ENCODE data around the gene EEF1AKMT3.

The EEF1AKMT3 gene

DNA sequence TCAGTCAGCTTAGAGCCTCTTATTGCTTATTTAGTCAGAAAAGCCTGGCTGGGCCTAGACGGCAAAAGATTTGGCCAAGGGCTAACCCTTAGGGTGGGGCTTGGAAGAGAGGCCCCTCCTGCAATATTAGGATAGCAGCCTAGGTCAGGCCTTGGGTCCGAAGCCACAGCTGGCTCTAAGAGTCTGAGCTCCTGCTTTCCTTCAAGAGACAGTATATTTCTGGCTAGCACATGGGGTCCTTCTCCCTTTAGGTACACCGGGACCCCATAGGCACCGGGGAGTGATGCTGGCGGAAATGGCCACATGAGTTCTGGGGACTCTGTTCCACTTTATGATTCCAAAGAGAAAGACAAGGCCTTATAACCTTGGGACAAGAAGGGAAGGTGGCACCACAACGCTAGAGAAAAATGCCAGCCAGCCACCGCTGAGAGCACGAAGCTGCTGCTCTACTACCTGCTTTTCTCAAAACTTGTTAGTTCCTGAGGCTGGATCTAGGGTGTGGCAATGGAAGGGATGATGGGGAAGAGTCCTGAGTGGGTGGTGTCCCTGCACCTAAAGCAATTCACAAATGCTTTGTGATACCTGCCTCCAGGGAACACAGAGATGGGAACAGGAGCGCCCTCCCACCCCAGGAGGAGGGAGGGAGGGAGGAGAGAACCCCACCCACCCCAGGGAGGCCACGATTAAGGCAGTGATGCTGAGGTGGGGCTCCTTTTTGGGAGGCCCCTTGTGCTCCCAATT is 49.2 kb downstream of the EEF1AKMT3 start:
- Histone ChIP-seq H3K4me3 (no peak overlapping the region), H3K36me3 (replicated peaks) (peaks cover 43% of the 10 kb centered on the region), H3K4me1 (no peaks in the 10 kb centered on the region), H3K9me3 (no peaks in the 10 kb centered on the region), H3K27me3 (ENCODE audit: low read depth) (no peaks in the 10 kb centered on the region)
- no peak for DNase-seq (ENCODE audit: low spot score in 2 of 2)
- in situ Hi-C loops (cut with MboI; ENCODE audit: low sequenced_read_pairs): no loop called here

DNA sequence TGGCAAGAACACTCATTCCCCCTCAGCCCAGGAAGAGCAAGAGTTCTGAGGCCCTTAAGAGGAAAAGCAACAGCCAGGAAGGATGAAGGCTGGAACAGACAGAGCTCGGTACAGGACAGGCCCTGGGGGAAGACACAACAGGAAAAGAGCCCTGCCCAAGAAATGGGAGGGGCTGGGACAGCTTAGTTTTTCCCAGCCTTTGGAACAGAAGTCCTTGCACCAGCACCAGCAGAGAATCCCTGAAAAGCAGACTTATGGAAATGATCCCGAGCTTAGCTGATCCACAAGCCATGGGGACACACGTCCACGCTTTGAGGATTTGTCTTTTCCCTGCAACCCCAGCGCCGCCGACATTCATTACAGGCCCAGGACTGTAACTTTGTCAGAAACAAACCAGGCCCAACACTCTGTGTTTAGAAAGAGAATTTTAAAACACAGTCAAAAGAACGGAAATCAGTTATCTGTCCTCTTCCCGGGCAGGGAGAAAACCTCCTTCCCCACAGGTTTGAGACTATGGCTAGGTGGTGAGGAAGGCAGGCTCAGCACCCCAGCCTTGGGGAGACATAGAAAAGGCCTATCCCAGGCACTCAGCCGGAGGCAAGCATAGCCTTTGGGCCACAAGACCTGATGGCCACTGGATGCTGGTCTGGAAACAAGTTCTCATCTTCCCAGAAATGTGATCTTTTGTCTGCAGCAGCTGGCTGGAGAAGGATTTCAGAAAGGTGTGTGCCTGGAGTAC is 50.1 kb downstream of the EEF1AKMT3 start:
- Histone ChIP-seq H3K9me3 (no peaks in the 10 kb centered on the region), H3K27me3 (ENCODE audit: low read depth) (no peaks in the 10 kb centered on the region), H3K4me3 (no peak overlapping the region), H3K36me3 (replicated peaks) (peaks cover 52% of the 10 kb centered on the region), H3K4me1 (no peaks in the 10 kb centered on the region)
- in situ Hi-C loops (cut with MboI; ENCODE audit: low sequenced_read_pairs): no loop called here
- DNase-seq (ENCODE audit: low spot score in 2 of 2): no peak

DNA sequence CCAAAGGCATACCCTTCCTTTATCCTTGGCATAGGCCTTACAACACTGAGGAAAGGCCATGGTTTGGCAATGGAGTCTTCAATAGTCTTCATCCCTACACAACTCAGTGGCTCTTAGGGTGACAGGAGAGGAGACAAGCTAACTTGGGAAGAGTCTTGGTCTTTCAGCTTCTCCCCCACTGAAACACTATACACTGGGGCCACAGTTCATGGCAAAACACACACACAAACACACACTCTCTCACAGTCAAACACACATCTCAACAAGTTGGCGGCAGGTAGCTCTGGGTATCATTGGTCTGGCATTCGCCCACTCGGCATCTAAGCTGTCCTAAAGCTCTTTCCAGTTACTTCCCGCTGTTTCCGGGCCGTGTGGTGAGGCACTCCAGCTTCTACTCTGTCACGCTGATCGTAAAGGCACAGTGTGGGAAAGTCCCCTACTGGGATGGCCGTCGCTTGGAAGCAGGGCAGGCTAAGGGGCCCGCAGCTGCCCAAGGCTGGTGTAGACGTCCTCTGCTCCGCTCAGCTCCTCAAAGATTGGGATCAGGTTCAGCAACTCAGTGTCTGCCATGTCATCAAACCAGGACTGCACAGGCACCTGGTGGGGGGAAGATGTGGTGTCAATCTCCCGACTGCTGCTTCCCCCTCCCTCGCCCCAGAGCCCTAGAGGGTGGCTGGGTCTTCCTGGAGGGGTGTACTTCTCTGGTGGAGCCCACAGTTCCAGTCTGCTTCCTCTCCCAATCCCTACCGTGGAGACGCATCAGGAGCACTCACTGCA is 50.9 kb downstream of the EEF1AKMT3 start:
- H3K36me3 ChIP-seq (replicated peaks): peaks cover 58% of the 10 kb centered on the region
- in situ Hi-C loops (cut with MboI; ENCODE audit: low sequenced_read_pairs): no loop called here

DNA sequence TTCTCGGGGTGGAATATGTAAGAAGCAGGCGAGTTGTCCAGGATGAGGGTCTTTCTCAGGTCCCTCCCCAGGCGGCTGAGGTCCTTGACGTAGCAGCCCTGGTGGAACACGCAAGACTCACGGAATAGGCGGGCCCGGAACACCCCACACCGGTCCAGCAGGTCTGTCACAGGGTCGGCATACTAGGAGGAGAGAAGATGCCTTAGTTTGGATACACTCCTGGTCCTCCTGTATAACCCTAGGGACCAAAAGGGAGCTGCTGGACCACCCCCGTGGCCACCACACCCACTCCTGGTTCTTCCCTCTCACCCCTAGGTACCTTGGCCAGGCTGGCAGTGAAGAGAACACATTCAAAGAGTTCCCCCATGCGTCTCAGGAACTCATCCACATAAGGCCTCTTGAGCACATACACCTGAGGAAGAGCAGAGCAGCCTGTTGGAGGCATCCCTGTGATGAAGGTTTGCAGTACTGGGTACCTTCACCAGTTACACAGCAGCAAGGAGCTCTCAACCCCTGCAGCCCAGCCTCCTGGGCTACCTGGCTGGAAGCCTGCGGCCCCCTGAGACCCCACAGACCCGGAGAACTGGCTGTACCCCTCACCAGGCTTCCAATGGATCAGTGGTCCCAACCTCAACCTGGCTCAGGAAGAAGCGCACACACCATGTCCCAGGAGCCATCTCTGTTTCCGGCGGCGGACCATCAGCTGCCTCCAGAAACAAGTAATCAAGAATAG is 51.7 kb downstream of the EEF1AKMT3 start:
- Histone ChIP-seq H3K9me3 (no peaks in the 10 kb centered on the region), H3K4me3 (no peak overlapping the region), H3K27me3 (ENCODE audit: low read depth) (no peaks in the 10 kb centered on the region), H3K4me1 (no peaks in the 10 kb centered on the region), H3K36me3 (replicated peaks) (peaks cover 65% of the 10 kb centered on the region)
- in situ Hi-C loops (cut with MboI; ENCODE audit: low sequenced_read_pairs): no loop called here
- no peak for DNase-seq (ENCODE audit: low spot score in 2 of 2)

More for the DNA sequence above, 50.9 kb downstream of the EEF1AKMT3 start:
- Histone ChIP-seq H3K4me1 (no peaks in the 10 kb centered on the region), H3K9me3 (no peaks in the 10 kb centered on the region), H3K27me3 (ENCODE audit: low read depth) (no peaks in the 10 kb centered on the region), H3K4me3 (no peak overlapping the region)
- no peak for DNase-seq (ENCODE audit: low spot score in 2 of 2)

DNA sequence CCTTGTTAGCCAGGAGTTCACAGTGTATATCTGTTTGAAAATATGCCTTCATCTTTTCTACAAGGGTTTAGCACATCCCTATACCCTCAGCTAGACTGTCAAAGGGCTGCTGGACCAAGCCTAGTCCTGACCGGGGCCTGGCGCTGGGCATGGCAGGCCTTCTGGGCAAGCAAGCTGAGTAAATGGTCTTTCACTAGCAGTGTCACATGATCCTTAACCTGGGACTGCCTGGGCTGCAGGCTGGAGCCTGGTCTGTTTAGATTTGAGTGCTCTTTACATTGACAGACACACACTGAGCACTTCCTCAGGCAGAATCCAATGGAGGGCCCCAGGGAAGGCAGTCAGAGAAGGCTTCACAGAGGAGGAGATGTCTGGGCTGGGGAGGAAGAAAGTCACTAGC is 53.0 kb downstream of the EEF1AKMT3 start:
- H3K27me3 ChIP-seq (ENCODE audit: low read depth): no peaks in the 10 kb centered on the region
- no peaks in the 10 kb centered on the region for H3K4me1 ChIP-seq
- H3K4me3 ChIP-seq: no peak overlapping the region
- peaks cover 69% of the 10 kb centered on the region for H3K36me3 ChIP-seq (replicated peaks)
- in situ Hi-C loops (cut with MboI; ENCODE audit: low sequenced_read_pairs): no loop called here
- H3K9me3 ChIP-seq: no peaks in the 10 kb centered on the region
- no peak for DNase-seq (ENCODE audit: low spot score in 2 of 2)

DNA sequence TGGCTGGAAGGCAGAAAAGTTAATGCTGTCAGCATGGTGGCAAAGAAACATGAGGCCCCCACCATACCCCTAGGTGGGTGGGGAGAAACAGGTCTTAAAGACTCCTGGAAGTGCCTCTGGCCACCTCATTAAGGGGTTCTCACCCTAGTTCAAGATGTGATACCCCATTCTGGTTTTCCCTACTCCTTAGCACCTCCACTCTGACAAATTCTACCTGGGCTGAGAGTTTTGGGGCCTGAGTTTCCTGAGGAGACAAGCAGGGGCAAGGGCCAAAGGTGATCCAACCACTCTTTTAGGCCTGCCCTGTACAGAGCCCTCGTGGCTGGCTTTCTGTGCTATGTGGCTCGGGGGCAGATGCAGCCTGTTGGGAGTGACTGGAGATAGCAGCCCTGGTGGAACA is 54.0 kb downstream of the EEF1AKMT3 start:
- no peak for DNase-seq (ENCODE audit: low spot score in 2 of 2)
- Histone ChIP-seq H3K36me3 (replicated peaks) (peaks cover 69% of the 10 kb centered on the region), H3K4me1 (no peaks in the 10 kb centered on the region), H3K4me3 (no peak overlapping the region), H3K9me3 (no peaks in the 10 kb centered on the region), H3K27me3 (ENCODE audit: low read depth) (no peaks in the 10 kb centered on the region)
- in situ Hi-C loops (cut with MboI; ENCODE audit: low sequenced_read_pairs): no loop called here

DNA sequence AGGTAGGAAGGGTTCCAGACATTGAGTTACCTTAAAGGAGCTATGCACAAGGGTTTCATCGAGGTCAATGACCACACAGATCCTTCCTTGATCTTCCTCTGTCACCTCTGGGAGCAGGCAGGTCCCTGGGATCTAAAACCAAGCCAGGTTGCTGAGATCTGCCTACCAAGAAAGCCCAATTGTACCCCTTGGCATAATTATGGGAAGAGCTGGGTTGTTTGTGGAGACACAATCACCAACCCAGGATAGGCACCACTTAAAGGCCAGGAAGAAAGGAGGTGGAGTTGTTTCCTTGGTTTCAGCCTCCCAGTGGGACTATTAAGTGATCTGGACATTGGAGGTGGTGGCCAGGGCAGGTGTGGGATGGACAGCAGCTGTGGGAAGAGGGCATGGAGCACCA is 54.6 kb downstream of the EEF1AKMT3 start:
- H3K9me3 ChIP-seq: no peaks in the 10 kb centered on the region
- peaks cover 69% of the 10 kb centered on the region for H3K36me3 ChIP-seq (replicated peaks)
- in situ Hi-C loops (cut with MboI; ENCODE audit: low sequenced_read_pairs): no loop called here
- no peaks in the 10 kb centered on the region for H3K27me3 ChIP-seq (ENCODE audit: low read depth)
- no peak for DNase-seq (ENCODE audit: low spot score in 2 of 2)
- no peaks in the 10 kb centered on the region for H3K4me1 ChIP-seq
- H3K4me3 ChIP-seq: no peak overlapping the region

DNA sequence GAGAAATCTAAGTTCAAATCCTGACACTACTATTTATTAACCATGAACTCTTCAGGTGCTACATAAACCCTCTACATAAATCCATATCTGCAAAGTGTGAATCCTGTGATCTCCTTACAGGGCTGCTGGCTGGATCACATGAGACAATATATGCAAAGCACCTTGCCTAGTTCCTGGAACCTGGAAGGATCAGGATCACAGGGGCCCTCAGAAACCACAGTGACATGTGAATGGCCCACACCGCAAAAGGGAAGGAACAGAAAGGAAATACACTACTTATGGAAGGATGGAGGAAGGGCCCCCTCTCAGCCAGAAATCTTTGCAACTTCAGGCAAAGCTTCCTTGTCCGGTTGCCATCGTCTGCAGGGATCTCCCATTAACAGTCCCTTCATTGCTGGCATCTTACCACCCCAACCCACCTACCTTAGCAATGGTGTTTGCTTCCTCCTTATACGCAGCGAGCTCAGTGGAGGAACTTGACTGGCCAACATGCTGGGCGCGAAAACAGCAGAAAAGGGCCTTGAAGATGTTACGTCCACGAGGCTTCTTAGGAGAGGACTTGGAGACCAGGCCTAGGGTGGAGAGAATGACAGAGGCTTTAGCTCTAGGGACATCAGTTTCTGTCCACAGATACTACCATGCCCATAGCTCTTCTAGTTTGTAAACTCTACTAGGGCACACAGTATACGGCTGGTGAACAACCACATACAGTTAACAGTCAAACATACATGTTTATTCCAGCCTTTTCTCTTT is 56.8 kb downstream of the EEF1AKMT3 start:
- no peak overlapping the region for H3K4me3 ChIP-seq
- no peaks in the 10 kb centered on the region for H3K9me3 ChIP-seq
- H3K27me3 ChIP-seq (ENCODE audit: low read depth): no peaks in the 10 kb centered on the region
- no peak for DNase-seq (ENCODE audit: low spot score in 2 of 2)
- no peaks in the 10 kb centered on the region for H3K4me1 ChIP-seq
- in situ Hi-C loops (cut with MboI; ENCODE audit: low sequenced_read_pairs): no loop called here
- H3K36me3 ChIP-seq (replicated peaks): peaks cover 50% of the 10 kb centered on the region

DNA sequence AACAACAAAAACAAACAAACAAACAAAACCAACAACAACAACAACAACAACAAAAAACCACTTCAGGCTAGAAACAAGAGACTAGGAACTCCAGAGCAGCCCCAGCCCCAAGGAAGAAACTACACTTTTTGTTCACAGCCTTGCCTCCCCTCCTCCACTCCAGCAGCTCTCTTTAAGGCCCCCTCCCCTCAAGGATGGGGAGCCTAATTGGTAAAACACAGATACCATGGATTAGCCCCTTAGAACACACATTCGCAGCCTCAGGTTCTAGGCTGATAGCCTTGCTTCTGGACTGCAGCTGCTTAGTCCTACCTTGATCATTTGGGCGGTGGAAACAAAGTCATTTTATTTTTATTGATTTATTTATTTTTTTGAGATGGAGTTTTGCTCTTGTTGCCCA is 58.0 kb downstream of the EEF1AKMT3 start:
- Histone ChIP-seq H3K4me1 (peaks cover 4% of the 10 kb centered on the region; the same call in 1 of the 2 replicates), H3K27me3 (ENCODE audit: low read depth) (no peaks in the 10 kb centered on the region), H3K4me3 (no peak overlapping the region), H3K9me3 (no peaks in the 10 kb centered on the region), H3K36me3 (replicated peaks) (peaks cover 38% of the 10 kb centered on the region)
- DNase-seq (ENCODE audit: low spot score in 2 of 2): no peak
- in situ Hi-C loops (cut with MboI; ENCODE audit: low sequenced_read_pairs): loop anchor here (5.0 kb wide), 1 partner anchor 77 kb away; no protein-coding TSS in a partner anchor

All from HAP-1 (cell line).